Pancreas (tissue), 10 donors: Measurements from ENCODE around the gene HELZ. TPM values are rescaled to one million over a fixed set of nuclear protein-coding genes. Genes with fewer than 3 reads are reported as not detected.
A peak's percentile ranks its signal among the peaks of the same experiment; 100 is the strongest.

Experiments
- ATAC-seq, 4 donors: fragments of 200-7000 bp; cut with Tn5 transposase; one replicate each; pipeline versions ENCODE4 v1.8.0 to v1.9.1; 2020; ENCODE audit warnings: mild to moderate bottlenecking in 4 of 4, moderate library complexity in 4 of 4
- DNase-seq, 6 donors: peaks; one replicate each; pipeline ENCODE4 v3.0.0-alpha.2; 2020
- FAIRE-seq: peaks from 2 replicates; lab custom pipeline; 2012; peaks lifted over from hg19 to GRCh38; lab: Jason Lieb, UNC
- H3K27ac ChIP-seq, 4 donors: fragments of 200-600 bp; sonication (generic); 1 replicate in 3 of 4; 2 replicates in 1 of 4; pipeline versions ENCODE4 v1.5.0 to v1.8.0; 2020
- H3K27me3 ChIP-seq, 4 donors: fragments of 200-600 bp; one replicate each; pipeline ENCODE4 v1.8.0; 2021
- H3K36me3 ChIP-seq, 3 donors: fragments of 200-600 bp; sonication (generic) in 1 of 3; one replicate each; pipeline versions ENCODE4 v1.5.0 to v1.8.0; 2020 to 2021
- H3K4me1 ChIP-seq, 3 donors: fragments of 200-600 bp; one replicate each; pipeline ENCODE4 v1.8.0; 2021
- H3K4me3 ChIP-seq, 4 donors: fragments of 200-600 bp; sonication (generic) in 2 of 4; one replicate each; pipeline versions ENCODE4 v1.5.0 to v1.8.0; 2020 to 2021
- H3K9me3 ChIP-seq, 4 donors: fragments of 200-600 bp; one replicate each; pipeline ENCODE4 v1.8.0; 2021
- CTCF ChIP-seq, 4 donors: fragments of 200-600 bp; sonication (generic) in 3 of 4; IDR thresholded peaks; one replicate each; pipeline versions ENCODE4 v1.5.0 to v1.8.0; 2021; ENCODE audit warnings: antibody characterized with exemption in 4 of 4
- WGBS, 2 donors: extraction: QIAGEN DNeasy Blood & Tissue Kit; methylation state at CpG; one replicate each; pipeline ENCODE4 v1.1.7; 2013; 5-methylcytosine and 5-hydroxymethylcytosine counted together
- intact Hi-C, 3 donors: fragments of 100-400 bp; cut with DNase I; formaldehyde crosslinking; loops; one replicate each; pipeline versions ENCODE4 v1.11.1 to v1.14.2; 2022
- polyA plus RNA-seq, 2 donors: library from polyadenylated mRNA; stranded (reverse); fragments of 200-250 nt; gene quantifications; one replicate each; pipeline ENCODE4 v1.2.3, GENCODE V29; 2013
- total RNA-seq, 6 donors: library from RNA; stranded (reverse); fragmentation: NEBNext Ultra II Directional in 4 of 6; extraction: Animal tissue kit (Norgen Biotek cat#: 25700) in 4 of 6; gene quantifications; one replicate each; pipeline versions ENCODE4 v1.2.1 to v1.2.4, GENCODE V29; 2021 to 2023
- donor health status: healthy with polysubstance abuse.
- donor health status: DM: no; HTN: no; CAD: no; lungs with moderate emphysema.
- donor health status: DM: no; HTN: no; CAD: no.
- donor health status: control.
- donor health status: control.
- donor health status: Bipolar disorder and iron deficiency.
- donor health status: DM: yes; HTN: yes; CAD: no.
- donor health status: DM: no; HTN: no; CAD: no.
- donor health status: DM: no; HTN: no; CAD: no.
- donor health status: DM: yes; HTN: yes; CAD: no.

The HELZ gene
- total and polyA plus RNA-seq, 8 donors = 4.1 to 36.6 (median 23.9) TPM

DNA sequence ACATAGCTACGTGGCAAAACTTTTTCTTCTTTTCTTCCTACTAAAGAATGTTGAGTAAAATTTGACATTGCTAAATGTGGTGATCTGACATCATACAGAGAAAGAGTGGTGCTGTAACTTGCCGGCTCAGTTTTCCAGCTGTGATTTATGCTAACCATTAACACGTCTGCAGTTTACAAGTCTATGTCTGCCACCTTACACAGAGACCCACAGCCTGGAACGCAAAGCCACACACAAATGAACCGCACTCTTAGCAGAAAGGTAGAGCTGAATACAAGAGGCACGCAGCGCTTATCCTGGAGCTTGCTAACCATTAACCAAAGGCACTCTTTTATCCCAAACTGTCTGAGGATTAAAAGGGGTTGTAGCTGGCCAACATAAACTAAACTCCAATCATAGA lies 168.7 kb downstream of the HELZ start:
- Histone ChIP-seq H3K4me3 (peak overlapping the region in 2 of 4 donors; percentile 0 to 2), H3K9me3 (no peaks in the 10 kb centered on the region), H3K27me3 (no peaks in the 10 kb centered on the region), H3K36me3 (no peaks in the 10 kb centered on the region), H3K27ac (peak overlapping the region in 2 of 4 donors; percentile 52 to 63), H3K4me1 (peaks cover 23 to 28% (median 25%) of the 10 kb centered on the region in 3 donors)
- intact Hi-C loops = no loop called here
- no peak for FAIRE-seq
- DNase-seq = peak in 3 of 6 donors; percentile 36 to 62 (median 38)
- peak; percentile 59 to 92 (median 84) for ATAC-seq
- WGBS, 2 donors = 13 to 14% methylated on average over 7 of the region's 7 CpGs
- no peak for TF ChIP-seq CTCF (IDR thresholded peaks at IDR 0.05)

- peak; percentile 60 to 74 (median 66) for ATAC-seq
- H3K4me3 ChIP-seq = no peak overlapping the region
- peaks cover 23 to 28% (median 25%) of the 10 kb centered on the region in 3 donors for H3K4me1 ChIP-seq
- no peaks in the 10 kb centered on the region for H3K9me3 ChIP-seq
- H3K27ac ChIP-seq = peak overlapping the region in 2 of 4 donors; percentile 62 to 63
- DNase-seq = no peak
- WGBS, 2 donors = 12 to 16% methylated on average over 3 of the region's 3 CpGs
- intact Hi-C loops = no loop called here
- no peaks in the 10 kb centered on the region for H3K36me3 ChIP-seq
- H3K27me3 ChIP-seq = no peaks in the 10 kb centered on the region
- no peak for TF ChIP-seq CTCF (IDR thresholded peaks at IDR 0.05)
- no peak for FAIRE-seq
These were observed 170.2 kb downstream of the HELZ start for GRCh38 chr17:67074781-67075180.

DNA sequence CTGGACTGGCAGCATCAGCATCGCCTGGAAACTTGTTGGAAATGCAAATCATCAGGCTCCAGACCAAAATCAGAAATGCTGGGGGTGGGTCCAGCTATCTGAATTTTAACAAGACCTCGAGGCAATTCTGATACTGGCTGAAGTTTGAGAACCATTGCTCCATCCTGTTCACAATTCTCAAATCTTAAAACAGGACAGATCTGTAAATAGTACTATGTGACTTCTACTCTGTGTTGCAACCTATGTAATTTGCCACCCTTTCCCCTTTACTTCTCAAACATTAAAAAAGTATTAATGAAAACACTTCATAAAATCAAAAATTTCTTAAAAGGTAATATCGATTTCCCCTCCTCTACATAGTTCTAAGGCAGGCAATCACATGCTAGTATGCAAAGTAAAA lies 172.1 kb downstream of the HELZ start:
- H3K9me3 ChIP-seq = no peaks in the 10 kb centered on the region
- no peaks in the 10 kb centered on the region for H3K36me3 ChIP-seq
- H3K4me1 ChIP-seq = peaks cover 23 to 28% (median 25%) of the 10 kb centered on the region in 3 donors
- FAIRE-seq = no peak
- DNase-seq = no peak
- TF ChIP-seq CTCF (IDR thresholded peaks at IDR 0.05) = no peak
- no peaks in the 10 kb centered on the region for H3K27me3 ChIP-seq
- H3K4me3 ChIP-seq = no peak overlapping the region
- no peak overlapping the region for H3K27ac ChIP-seq
- 70 to 71% methylated on average over 3 of the region's 3 CpGs for WGBS, 2 donors
- no peak for ATAC-seq
- intact Hi-C loops = no loop called here

DNA sequence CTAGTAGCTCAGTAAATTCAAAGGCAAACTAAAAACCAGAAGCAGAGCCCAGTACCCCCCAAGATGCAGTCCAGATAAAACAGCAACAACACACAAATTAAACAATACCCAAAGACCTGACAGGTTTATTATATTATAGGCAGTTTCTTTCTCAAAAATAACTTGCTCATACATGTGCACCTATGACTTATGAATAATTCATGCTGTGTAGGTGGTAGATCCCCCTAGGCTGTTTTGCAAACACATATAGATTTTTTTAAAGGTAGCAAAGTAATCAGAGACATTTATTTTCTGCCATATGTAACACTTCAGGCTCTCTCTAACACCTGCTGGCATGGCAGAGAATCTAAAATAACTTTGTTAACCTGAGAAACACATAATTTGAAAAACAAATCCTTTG lies 173.4 kb downstream of the HELZ start:
- H3K4me3 ChIP-seq = no peak overlapping the region
- peaks cover 15 to 23% (median 18%) of the 10 kb centered on the region in 3 donors for H3K4me1 ChIP-seq
- intact Hi-C loops = no loop called here
- no peak for FAIRE-seq
- no peak for TF ChIP-seq CTCF (IDR thresholded peaks at IDR 0.05)
- no peak for DNase-seq
- no peaks in the 10 kb centered on the region for H3K9me3 ChIP-seq
- no peaks in the 10 kb centered on the region for H3K36me3 ChIP-seq
- no peak overlapping the region for H3K27ac ChIP-seq
- H3K27me3 ChIP-seq = no peaks in the 10 kb centered on the region
- no peak for ATAC-seq

GRCh38 chr17:67069603-67070136 lies 175.3 kb downstream of the HELZ start:
- no peaks in the 10 kb centered on the region for H3K9me3 ChIP-seq
- WGBS, 2 donors = 94 to 95% methylated on average over 5 of the region's 5 CpGs
- peaks cover 0 to 10% (median 3%) of the 10 kb centered on the region in 3 donors for H3K4me1 ChIP-seq
- FAIRE-seq = no peak
- no peak for TF ChIP-seq CTCF (IDR thresholded peaks at IDR 0.05)
- H3K27ac ChIP-seq = no peak overlapping the region
- H3K36me3 ChIP-seq = no peaks in the 10 kb centered on the region
- intact Hi-C loops = no loop called here
- no peak for ATAC-seq
- H3K27me3 ChIP-seq = no peaks in the 10 kb centered on the region
- DNase-seq = no peak
- H3K4me3 ChIP-seq = no peak overlapping the region
